HFF-Myc (cell line): ENCODE results near the gene DGKQ.

Experiments used
- DNase-seq: peaks from one replicate; pipeline ENCODE4 v3.0.0-alpha.2; 2011; ENCODE audit warnings: low read depth; ENCODE audit errors: extremely low read depth
- H3K4me3 ChIP-seq: replicated peaks from 2 replicates; pipeline ENCODE4 v1.5.1; 2011; ENCODE audit warnings: low read depth, mild to moderate bottlenecking, control low read depth, low read length
- CTCF ChIP-seq: IDR thresholded peaks from 2 replicates; pipeline ENCODE4 v1.5.1; 2012; ENCODE audit warnings: mild to moderate bottlenecking, low read depth, low read length, control low read depth; ENCODE audit errors: missing control alignments

The DGKQ gene

GRCh38 chr4:1010395-1011021 lies 37.1 kb upstream of the DGKQ start:
- TF ChIP-seq CTCF, result no peak
- DNase-seq, result no peak
- H3K4me3 ChIP-seq, result peak overlapping the region; percentile 37

- no peak for DNase-seq
- peak overlapping the region; percentile 46 for H3K4me3 ChIP-seq
- TF ChIP-seq CTCF, result no peak
Observed at GRCh38 chr4:1009542-1010394, 36.4 kb upstream of the DGKQ start.

DNA sequence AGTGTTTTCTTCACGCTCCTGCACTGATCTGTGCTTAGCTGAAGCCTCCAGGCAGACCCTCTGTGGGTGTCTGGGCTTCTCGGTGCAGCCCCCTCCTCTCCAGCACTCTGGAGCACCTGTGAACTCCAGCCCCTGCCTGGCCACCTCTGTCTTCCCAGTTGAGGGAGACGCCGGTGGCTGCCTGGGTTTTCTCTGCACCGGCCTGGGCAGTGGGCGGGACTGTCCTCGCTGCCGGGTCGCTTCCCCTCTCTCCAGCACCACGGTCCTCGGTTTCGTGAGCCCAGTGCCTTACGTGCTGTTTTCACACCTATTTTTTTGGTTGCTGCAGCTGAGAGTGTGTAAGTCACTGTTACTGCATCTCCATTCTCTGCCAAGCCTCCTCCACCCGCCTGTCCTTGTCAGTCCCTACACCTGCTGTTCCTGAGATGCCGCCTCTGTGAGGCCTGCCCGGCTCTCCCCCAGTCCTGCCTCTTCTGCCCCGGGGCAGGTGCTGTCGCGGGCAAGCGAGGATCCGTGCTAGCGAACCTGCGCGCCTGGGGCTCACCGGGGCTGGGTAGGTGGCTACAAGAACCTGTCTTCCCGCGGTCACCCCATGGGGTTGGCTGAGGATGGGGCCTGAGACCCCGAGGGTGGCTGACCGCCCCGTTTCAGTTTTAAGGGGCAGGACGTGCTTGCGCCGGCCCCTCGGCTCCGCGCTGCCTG lies 35.6 kb upstream of the DGKQ start:
- DNase-seq, result no peak
- TF ChIP-seq CTCF, result no peak
- H3K4me3 ChIP-seq, result peak overlapping the region; percentile 46

DNA sequence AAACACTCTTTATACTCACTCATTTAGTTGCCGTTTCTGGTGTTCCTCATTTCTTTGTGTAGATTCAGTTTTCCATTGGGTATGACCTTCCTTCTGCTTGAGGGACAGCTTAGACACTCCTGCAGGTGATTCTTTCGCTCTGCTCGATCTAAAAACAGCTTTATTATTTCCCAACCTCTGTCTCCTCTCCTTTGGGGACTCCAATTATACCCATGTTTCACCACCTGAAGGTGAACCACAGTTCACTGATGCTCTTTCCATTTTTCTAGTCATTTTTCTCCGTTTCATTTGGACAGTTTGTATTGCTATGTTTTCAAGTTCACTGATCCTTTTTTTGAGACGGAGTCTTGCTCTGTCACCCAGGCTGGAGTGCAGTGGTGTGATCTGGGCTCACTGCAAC lies 33.5 kb upstream of the DGKQ start:
- DNase-seq, result no peak
- H3K4me3 ChIP-seq, result no peak overlapping the region
- no peak for TF ChIP-seq CTCF

GRCh38 chr4:1004557-1005485 lies 31.5 kb upstream of the DGKQ start:
- no peak for TF ChIP-seq CTCF
- DNase-seq, result no peak
- H3K4me3 ChIP-seq, result no peak overlapping the region

GRCh38 chr4:1004071-1004418 lies 30.7 kb upstream of the DGKQ start:
- no peak for DNase-seq
- no peak for TF ChIP-seq CTCF
- H3K4me3 ChIP-seq, result no peak overlapping the region
